Stimulated activated CD4-positive, alpha-beta T cell treated with anti-CD3 and anti-CD28 coated beads, Interleukin-1b, Interleukin-23, amount 100 ng/mL, for 48 hours (primary cell): Measurements from ENCODE around the gene SLC9A5.

Source experiments
- DNase-seq: peaks from one replicate; pipeline ENCODE4 v3.0.0-alpha.2; 2020

SLC9A5 gene

GRCh38 chr16:67317853-67318252, 69.1 kb downstream of the SLC9A5 start:
- DNase-seq: no peak
